Uterus (tissue), 4 donors: ENCODE data around the gene XYLT1. TPM values are rescaled to one million over a fixed set of nuclear protein-coding genes. Genes with fewer than 3 reads are reported as not detected.
A peak's percentile ranks its signal among the peaks of the same experiment; 100 is the strongest.

Source experiments
- DNase-seq, 2 donors: peaks; one replicate each; pipeline ENCODE4 v3.0.0-alpha.2; 2019 to 2020
- H3K27ac ChIP-seq, 2 donors: fragments of 200-600 bp; sonication (generic); 1 replicate in 1 of 2; 2 replicates in 1 of 2; pipeline ENCODE4 v1.5.1; 2016 to 2018
- H3K27me3 ChIP-seq, 2 donors: fragments of 200-600 bp; sonication (generic); one replicate each; pipeline ENCODE4 v1.5.1; 2018 to 2019; ENCODE audit warnings: control low read depth in 1 of 2
- H3K36me3 ChIP-seq, 2 donors: fragments of 200-600 bp; sonication (generic); one replicate each; pipeline ENCODE4 v1.5.1; 2019; ENCODE audit warnings: control low read depth in 1 of 2
- H3K4me1 ChIP-seq, 2 donors: fragments of 200-600 bp; sonication (generic); one replicate each; pipeline ENCODE4 v1.5.1; 2018 to 2019; ENCODE audit warnings: control low read depth in 1 of 2
- H3K4me3 ChIP-seq, 2 donors: fragments of 200-600 bp; sonication (generic); 1 replicate in 1 of 2; 2 replicates in 1 of 2; pipeline ENCODE4 v1.5.1; 2018 to 2019; ENCODE audit warnings: mild to moderate bottlenecking in 1 of 2
- H3K9me3 ChIP-seq, 2 donors: fragments of 200-600 bp; sonication (generic); one replicate each; pipeline ENCODE4 v1.5.1; 2019; ENCODE audit warnings: control low read depth in 1 of 2
- CTCF ChIP-seq, 4 experiments: fragments of 200-600 bp in 2 of 4; fragments of 450-650 bp in 2 of 4; sonication (generic) in 2 of 4; IDR thresholded peaks; one replicate each; pipeline ENCODE4 v1.5.1; 2016 to 2019; ENCODE audit warnings: antibody characterized with exemption in 4 of 4, mild to moderate bottlenecking in 2 of 4, moderate library complexity in 1 of 4
- POLR2A ChIP-seq, 2 donors: fragments of 450-650 bp; IDR thresholded peaks; one replicate each; pipeline ENCODE4 v1.6.1; 2016; ENCODE audit warnings: antibody characterized with exemption in 2 of 2, mild to moderate bottlenecking in 1 of 2, moderate library complexity in 1 of 2
- intact Hi-C: fragments of 100-400 bp; cut with DNase I; formaldehyde crosslinking; loops from one replicate; pipeline ENCODE4 v1.15.1; 2023; ENCODE audit warnings: low total_unique reads
- total RNA-seq, 4 donors: library from RNA; depleted of rRNA in 3 of 4; stranded (reverse); fragments of >200 nt in 3 of 4; gene quantifications; one replicate each; pipeline versions ENCODE4 v1.1.0 to v1.2.4, GENCODE V29; 2014 to 2023
- donor health status: DM: yes; HTN: yes; CAD: no.

Gene XYLT1
- total RNA-seq, 4 donors from 2014 or later: 1.5 to 42.2 (median 15.7) TPM

- no peak overlapping the region for H3K4me3 ChIP-seq
- H3K27me3 ChIP-seq: no peaks in the 10 kb centered on the region
- no peaks in the 10 kb centered on the region for H3K36me3 ChIP-seq
- H3K4me1 ChIP-seq: no peaks in the 10 kb centered on the region
- no peak overlapping the region for H3K27ac ChIP-seq
- TF ChIP-seq POLR2A (IDR thresholded peaks at IDR 0.05) (no peak), CTCF (IDR thresholded peaks at IDR 0.05) (no peak)
- H3K9me3 ChIP-seq: no peaks in the 10 kb centered on the region
- no peak for DNase-seq
- intact Hi-C loops: no loop called here
Observed at GRCh38 chr16:17184026-17184425, 286.7 kb downstream of the XYLT1 start.

- H3K36me3 ChIP-seq: no peaks in the 10 kb centered on the region
- no peak for TF ChIP-seq CTCF (IDR thresholded peaks at IDR 0.05)
- TF ChIP-seq POLR2A (IDR thresholded peaks at IDR 0.05): no peak
- H3K9me3 ChIP-seq: no peaks in the 10 kb centered on the region
- H3K27me3 ChIP-seq: no peaks in the 10 kb centered on the region
- H3K27ac ChIP-seq: no peak overlapping the region
- intact Hi-C loops: no loop called here
- DNase-seq: no peak
- no peaks in the 10 kb centered on the region for H3K4me1 ChIP-seq
- H3K4me3 ChIP-seq: no peak overlapping the region
Observed at GRCh38 chr16:17177959-17178905, 292.5 kb downstream of the XYLT1 start.

- Histone ChIP-seq H3K27ac (no peak overlapping the region), H3K36me3 (no peaks in the 10 kb centered on the region), H3K9me3 (no peaks in the 10 kb centered on the region), H3K4me3 (no peak overlapping the region), H3K27me3 (no peaks in the 10 kb centered on the region), H3K4me1 (no peaks in the 10 kb centered on the region)
- TF ChIP-seq POLR2A (IDR thresholded peaks at IDR 0.05) (no peak), CTCF (IDR thresholded peaks at IDR 0.05) (no peak)
- DNase-seq: no peak
- intact Hi-C loops: no loop called here
Observed at GRCh38 chr16:17177242-17177958, 293.4 kb downstream of the XYLT1 start.

GRCh38 chr16:17176199-17176598 lies 294.6 kb downstream of the XYLT1 start:
- no peak for TF ChIP-seq CTCF (IDR thresholded peaks at IDR 0.05)
- no peak for TF ChIP-seq POLR2A (IDR thresholded peaks at IDR 0.05)
- intact Hi-C loops: no loop called here
- H3K27me3 ChIP-seq: no peaks in the 10 kb centered on the region
- no peaks in the 10 kb centered on the region for H3K9me3 ChIP-seq
- H3K4me1 ChIP-seq: no peaks in the 10 kb centered on the region
- no peaks in the 10 kb centered on the region for H3K36me3 ChIP-seq
- no peak overlapping the region for H3K4me3 ChIP-seq
- no peak overlapping the region for H3K27ac ChIP-seq
- DNase-seq: no peak

- Histone ChIP-seq H3K9me3 (no peaks in the 10 kb centered on the region), H3K36me3 (no peaks in the 10 kb centered on the region), H3K4me3 (no peak overlapping the region), H3K4me1 (no peaks in the 10 kb centered on the region), H3K27ac (no peak overlapping the region), H3K27me3 (no peaks in the 10 kb centered on the region)
- TF ChIP-seq CTCF (IDR thresholded peaks at IDR 0.05) (no peak), POLR2A (IDR thresholded peaks at IDR 0.05) (no peak)
- intact Hi-C loops: no loop called here
- peak in 1 of 2 donors; percentile 19 for DNase-seq
Observed at GRCh38 chr16:17173281-17173680, 297.5 kb downstream of the XYLT1 start.
